Gastrocnemius medialis (tissue), 4 donors: ENCODE data around the gene CNGB1.

Experiments
- POLR2A ChIP-seq, 2 donors: fragments of 450-650 bp; IDR thresholded peaks; one replicate each; pipeline ENCODE4 v1.6.1; 2017; ENCODE audit warnings: antibody characterized with exemption in 2 of 2, mild to moderate bottlenecking in 2 of 2, moderate library complexity in 2 of 2
- TF ChIP-seq, protein P1 (sequence below), 5 experiments: fragments of 450-650 bp in 3 of 5; fragments of 200-600 bp in 2 of 5; sonication (generic) in 2 of 5; IDR thresholded peaks in 4 of 5; conservative IDR thresholded peaks in 1 of 5; 1 replicate in 4 of 5; 2 replicates in 1 of 5; pipeline ENCODE4 v1.5.1; 2016 to 2019; ENCODE audit warnings: antibody characterized with exemption in 5 of 5, mild to moderate bottlenecking in 3 of 5, moderate library complexity in 3 of 5

DNA sequence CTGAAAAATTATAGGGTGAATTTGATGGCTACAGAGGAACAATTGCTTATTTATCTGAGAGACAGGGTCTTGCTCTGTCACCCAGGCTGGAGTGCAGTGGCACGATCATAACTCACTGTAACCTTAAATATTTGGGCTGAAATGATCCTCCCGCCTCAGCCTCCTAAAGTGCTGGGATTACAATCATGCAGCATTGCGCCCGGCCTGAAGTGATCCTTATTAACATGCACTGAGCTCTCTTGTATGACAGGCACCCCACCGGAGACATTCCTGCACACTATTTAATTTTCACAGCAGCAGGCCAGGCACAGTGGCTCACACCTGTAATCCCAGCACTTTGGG, 77.7 kb downstream of the CNGB1 start:
- TF ChIP-seq, protein P1, sequence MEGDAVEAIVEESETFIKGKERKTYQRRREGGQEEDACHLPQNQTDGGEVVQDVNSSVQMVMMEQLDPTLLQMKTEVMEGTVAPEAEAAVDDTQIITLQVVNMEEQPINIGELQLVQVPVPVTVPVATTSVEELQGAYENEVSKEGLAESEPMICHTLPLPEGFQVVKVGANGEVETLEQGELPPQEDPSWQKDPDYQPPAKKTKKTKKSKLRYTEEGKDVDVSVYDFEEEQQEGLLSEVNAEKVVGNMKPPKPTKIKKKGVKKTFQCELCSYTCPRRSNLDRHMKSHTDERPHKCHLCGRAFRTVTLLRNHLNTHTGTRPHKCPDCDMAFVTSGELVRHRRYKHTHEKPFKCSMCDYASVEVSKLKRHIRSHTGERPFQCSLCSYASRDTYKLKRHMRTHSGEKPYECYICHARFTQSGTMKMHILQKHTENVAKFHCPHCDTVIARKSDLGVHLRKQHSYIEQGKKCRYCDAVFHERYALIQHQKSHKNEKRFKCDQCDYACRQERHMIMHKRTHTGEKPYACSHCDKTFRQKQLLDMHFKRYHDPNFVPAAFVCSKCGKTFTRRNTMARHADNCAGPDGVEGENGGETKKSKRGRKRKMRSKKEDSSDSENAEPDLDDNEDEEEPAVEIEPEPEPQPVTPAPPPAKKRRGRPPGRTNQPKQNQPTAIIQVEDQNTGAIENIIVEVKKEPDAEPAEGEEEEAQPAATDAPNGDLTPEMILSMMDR (IDR thresholded peaks at IDR 0.05 in 4 of 5, conservative IDR thresholded peaks at IDR 0.05 in 1 of 5) = no peak
- no peak for TF ChIP-seq POLR2A (IDR thresholded peaks at IDR 0.05)
